HG03575 (cell line): Measurements from ENCODE around the gene HAUS7.
A peak's percentile ranks its signal among the peaks of the same experiment; 100 is the strongest.

Experiments used
- ATAC-seq: cut with Tn5 transposase; IDR thresholded peaks from one replicate; pipeline ENCODE4 v1.9.1; 2021; ENCODE audit not compliant: unreplicated experiment, insufficient number of reproducible peaks, low FRiP score; ENCODE audit errors: extremely low read depth

The HAUS7 gene

DNA sequence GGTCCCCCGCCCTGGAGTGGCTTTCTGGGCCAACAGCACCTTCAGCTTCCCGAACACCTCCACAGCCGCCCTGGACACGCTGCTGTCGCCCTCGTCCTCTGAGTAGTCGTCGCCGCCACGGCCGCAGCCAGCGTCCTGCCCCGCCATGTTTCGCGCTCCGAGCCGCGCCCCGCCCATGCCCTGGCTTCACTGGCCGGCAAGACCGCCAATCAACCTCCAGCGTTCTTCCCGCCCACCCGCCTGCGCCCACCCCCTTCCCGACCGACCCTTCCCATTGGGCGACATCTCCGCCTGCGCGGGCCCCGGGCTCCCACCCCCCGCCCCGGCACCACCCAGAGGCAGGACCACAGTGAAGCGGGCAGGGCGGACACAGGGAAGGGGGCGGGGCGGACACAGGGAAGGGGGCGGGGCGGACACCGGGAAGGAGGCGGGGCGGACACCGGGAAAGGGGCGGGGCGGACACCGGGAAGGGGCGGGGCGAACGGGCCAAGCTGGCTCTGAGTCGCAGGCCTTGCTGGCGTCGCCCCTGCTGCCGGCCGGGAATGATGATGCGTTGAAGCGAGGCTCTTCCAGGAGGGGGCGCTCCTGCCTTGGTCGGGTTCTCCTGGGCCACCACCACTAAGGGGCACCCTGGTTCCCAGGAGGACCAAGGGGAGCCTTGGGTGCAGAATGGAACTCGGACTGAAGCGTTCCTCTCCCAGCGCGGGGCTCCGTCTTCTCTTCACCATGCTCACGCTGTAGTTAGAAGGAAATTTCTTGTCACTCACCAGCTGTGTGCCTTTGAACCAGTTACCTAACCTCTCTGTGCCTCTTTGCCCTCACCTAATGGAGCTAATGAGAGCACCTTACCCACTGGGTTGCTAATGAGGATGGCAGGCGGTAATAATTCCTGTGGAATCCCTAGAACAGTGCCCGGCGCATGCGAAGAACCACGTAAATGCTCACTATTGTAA is at the start of gene HAUS7:
Gene HAUS7 (minus strand): TSS at position 166 of the 953 bp plus-strand sequence. CDS start 19 bp downstream, at position 147.
- peak; percentile 58 for ATAC-seq

DNA sequence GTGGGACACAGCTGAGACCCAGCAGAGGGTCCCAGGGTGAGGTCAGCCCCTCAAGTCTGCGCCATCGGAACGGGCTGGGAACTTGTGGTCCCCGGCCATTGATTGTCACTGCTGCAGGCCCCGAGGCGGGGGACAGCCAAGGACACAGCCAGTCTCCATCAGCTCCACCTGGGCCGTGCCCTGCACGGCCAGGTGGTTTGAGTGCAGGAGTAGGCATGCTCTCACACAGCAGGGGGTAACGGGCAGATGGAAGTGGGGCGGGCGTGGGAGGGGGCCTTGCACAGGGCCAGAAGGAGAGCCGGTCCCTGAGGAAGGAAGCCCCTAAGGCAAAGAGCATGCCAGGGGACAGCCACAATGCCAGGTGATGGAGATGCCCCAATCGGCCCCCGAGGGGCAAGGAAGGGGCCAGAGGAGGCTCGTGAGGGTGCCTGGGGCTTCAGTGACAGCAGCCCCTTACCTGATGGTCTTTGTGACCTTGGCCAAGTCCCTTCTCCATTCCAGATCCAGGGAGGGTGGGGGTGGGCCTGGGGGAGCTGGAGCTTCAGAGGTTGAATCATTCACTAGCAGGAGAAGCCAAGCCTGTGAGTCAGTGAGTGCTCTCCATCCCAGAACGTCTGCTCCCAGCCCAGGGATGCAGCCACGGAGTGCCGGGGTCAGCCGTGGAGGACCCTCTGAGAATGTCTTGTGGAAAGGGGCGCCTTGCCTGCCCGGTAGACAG is 49.4 kb upstream of the HAUS7 start:
- ATAC-seq: no peak

DNA sequence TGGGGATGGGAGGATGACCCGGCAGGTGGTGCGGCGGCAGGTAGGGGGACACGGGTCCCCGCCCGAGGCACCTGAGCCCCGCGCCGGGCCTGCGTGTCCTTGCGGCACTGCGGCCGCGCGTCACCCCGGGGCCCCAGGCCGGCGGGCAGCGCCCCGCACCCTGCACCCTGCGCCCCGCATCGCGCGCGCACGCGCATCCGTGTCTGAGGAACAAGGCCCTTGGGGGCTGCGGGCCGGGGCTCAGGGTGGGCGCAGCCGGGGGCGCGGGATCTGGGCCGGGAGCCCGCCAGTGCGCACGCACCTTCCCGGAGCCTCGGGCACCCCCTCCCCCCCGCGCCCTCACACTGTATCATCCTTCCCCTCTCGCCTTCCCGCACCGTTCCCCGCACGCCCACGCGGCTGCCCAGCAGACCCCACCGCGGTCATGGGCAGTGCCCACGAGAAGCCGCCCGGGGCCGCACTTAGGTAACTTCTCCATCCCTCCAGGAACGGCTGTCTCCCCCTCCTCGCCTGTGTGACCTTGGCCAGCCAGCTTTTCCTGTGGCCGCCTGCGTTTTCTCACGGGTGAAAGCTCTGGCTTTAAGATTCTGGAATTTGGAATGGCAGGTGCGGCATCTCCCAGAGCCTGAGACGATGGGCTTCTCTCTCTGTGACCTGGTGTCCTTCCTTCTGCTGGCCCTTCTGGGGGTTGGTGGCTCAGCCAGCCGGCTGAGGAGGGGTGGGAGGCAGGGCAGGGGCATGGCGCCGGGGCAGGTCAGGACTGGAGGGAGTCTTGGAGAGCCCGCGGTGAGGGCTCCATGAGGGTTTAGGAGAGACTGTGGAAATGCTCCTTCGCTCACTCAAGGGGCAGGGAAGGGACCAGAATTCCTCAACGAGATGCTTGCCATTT is 47.8 kb upstream of the HAUS7 start:
- ATAC-seq: no peak

DNA sequence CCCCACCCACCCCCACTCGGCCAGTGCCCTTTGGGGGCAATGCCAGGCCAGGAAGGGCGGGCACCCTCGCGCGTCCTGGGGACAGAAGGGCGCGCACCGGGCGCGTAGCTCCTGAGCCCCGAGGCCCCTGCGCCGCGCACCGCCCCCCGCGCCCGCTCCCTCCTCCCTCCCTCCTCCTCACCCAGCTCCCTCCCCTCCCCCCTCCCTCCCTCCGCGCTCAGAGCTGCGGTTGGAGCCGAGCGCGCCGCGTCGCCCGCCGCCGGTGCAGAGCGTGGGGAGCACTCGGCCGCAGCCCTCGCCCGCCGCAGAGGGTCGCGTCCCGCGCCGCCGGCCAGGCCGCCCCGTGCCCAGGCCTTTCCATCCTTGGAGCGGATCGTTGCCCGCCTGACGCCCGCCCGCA is 47.0 kb upstream of the HAUS7 start, which contains the start of gene ATP2B3:
Gene ATP2B3 (plus strand): TSS at position 220 of the 400 bp plus-strand sequence. CDS start 18,606 bp downstream, outside the sequence.
- no peak for ATAC-seq

DNA sequence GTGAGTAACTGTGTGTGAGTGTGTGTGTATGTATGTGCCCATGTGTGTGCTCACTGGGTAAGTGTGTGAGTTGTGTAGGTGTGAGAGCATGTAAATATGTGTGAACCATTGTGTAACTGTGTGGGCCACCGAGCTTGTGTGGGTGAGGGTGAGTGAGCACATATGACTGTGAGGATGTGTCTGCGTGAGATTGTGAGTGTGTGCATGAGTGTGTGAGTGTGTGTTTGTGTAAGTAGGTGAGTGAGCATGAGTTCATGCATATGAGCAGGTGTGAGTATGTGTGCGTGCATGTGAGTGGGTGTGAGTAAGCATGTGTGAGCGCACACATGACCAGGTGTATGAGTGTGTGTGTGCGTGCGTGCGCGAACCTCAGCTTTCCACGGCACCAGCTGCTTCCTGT is 45.7 kb upstream of the HAUS7 start:
- no peak for ATAC-seq

DNA sequence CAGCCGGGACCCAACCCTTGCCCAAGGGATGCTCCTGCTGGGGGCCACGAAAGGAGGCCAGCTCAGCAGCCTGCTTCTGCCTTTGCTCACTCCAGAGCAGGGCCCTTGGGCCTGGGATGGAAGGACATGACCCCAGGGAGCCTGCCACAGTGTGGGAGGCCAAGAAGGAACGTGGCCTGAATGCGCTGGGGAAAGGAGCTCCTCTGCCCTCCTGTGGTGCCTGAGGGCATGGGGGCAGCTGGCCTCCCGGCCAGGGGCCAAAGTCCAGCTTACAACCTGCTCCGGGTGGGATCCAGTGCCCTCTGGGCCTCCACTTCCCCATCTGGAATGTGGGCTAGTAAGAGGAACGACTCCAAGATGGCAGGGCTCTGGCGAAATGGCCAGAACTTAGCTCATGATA is 45.1 kb upstream of the HAUS7 start:
- no peak for ATAC-seq

DNA sequence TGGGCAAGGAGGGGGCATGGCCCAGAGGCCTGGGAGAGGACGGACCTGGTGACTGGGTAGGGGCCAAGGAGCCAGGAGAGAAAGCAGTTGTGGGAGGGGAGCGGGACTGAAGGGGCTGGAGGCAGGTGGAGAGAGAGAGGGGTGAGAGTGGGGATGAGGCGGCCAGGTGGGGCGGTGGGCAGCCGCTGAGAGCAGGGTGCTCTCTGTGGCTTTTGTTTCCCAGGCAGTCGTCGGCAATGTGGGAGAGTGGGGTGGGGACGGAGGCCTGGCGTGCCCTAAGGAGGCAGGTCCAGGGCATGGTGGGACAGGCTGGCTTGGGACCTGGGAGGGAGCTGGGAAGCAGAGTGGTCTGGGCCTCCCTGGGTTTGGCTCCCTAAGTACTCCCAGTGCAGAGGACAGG is 43.9 kb upstream of the HAUS7 start:
- ATAC-seq: no peak

DNA sequence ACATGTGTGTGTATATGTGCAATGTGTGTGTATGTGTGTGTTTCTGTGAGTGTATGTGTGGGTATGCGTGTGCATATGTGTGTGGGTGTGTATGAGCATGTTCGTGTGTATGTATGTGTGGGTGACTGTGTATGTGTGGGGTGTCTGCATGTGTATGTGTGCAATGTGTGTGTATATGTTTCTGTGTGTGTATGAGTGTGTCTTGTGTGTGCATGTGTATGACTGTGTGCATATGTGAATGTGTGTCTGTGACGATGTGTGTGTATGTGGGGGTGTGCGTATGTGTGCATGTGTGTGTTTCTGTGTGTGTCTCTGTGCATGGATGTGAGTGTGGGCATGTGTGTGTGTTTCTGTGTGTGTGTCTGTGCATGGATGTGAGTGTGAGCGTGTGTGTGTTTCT is 42.9 kb upstream of the HAUS7 start:
- ATAC-seq: no peak

DNA sequence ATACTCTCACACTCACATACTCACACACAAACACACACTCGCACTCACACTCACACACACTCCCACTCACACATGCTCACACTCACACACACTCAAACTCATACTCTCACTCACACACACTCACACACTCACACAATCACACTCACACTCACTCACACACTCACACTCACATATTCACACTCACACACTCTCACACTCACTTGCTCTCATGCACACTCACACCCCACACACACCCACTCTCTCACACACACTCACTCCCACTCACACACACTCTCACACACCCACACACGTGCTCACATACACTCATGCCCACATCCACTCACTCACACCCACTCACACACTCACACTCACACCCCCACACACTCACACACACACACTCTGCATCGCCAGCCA is 42.1 kb upstream of the HAUS7 start:
- no peak for ATAC-seq

DNA sequence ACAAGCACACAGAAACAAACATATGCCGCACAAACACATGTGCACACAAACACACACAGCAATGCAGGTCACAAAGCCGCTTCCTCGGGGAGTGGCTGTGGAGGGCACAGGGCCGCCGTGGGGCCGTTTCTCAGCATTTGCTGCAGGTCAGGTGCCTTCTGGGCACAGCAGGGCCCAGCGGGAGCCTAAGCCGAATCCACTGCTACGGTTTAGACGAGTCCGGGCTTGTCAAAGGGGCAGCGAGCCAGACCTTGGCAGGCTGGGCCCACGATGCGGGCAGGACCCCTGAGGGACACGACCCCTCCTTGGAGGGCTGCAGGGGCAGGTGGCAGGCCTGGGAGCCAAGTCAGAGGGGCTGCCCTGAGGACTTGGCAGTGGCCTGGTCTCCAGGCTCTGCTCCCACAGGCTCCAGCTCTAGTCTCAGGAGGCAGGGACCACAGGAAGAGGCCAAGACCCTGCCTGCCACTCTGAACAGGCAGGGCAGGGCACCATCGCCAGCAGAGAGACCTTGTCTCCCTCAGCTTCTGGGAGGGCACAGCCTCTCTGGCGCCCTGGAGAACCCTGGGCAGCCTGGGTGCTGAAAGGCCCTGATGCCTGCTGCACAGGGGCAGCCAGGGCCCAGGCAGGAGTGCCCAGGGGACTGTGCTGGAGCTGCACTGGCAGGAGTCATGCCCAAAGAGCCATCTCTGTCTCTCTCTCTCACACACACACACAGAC is 41.6 kb upstream of the HAUS7 start:
- ATAC-seq: no peak

DNA sequence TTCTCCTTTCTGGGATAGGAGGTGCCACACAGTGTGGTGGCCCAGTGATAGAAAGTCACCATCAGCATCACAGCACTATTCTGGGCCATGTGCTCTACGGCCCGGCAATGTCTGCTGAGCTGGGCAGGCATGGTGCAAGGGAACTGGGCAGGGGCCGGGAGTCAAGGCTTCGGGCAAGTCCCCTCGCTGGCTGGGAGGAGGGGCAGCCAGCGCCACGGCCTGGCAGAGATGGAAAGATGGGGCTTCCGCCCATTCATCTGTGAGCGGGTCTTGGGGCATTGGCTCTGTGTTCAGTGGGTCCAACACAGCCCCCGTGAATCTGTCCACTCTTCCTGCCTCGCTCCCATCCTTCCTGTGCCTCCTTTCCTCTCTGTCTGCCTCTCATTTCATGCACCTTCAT is 40.0 kb upstream of the HAUS7 start:
- ATAC-seq: no peak

DNA sequence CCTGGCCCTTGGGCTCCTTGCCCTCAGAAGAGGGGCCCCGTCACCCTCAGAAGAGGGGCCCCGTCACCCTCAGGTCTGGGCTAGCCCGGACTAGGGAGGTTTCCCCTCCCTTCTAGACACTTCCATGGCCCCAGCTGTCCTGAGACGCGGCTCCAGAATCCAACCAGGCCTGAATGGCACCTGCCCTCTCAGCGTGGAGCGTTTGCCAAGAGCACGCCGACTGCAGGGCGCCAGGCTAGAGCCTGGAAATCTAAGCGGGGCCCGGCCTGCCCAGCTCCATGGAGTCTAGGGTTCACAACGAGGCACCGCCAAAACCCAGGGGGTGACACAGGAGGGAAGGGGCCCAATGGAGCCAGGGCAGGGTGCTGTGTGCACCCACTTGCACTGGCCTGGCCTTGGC is 39.2 kb upstream of the HAUS7 start:
- no peak for ATAC-seq

DNA sequence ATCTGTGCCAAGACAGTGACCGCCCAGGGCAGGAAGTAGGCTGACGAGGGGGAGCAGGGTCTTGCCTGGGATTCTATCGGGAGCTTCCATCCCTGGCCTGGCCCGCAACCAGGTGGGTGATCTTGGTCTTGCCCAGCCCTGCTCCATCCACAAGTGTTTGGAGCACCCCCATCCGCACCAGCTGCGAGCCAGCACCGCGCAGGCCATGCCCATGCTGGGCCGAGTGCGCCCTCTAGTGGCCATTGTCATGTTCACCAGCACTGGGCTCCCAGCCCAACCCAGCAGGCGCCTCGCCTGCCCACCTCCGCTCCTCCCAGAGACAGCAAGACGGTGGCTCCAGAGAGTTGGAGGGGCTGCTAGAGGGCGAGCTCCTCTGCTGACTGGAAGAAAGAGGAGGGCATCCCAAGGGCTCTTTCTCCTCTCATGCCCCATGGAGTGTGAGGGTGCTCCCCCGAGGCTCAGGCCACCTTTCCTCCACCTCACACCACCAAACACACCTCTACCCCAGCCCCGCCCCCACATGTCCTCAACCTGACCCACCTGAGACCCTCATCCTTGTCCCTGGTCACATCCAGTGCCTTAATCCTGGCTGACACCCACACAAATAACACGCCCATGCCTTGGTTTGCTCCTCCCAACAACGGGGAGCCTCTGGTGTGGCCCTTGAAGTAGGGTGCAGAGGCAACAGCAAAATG is 37.3 kb upstream of the HAUS7 start:
- no peak for ATAC-seq

DNA sequence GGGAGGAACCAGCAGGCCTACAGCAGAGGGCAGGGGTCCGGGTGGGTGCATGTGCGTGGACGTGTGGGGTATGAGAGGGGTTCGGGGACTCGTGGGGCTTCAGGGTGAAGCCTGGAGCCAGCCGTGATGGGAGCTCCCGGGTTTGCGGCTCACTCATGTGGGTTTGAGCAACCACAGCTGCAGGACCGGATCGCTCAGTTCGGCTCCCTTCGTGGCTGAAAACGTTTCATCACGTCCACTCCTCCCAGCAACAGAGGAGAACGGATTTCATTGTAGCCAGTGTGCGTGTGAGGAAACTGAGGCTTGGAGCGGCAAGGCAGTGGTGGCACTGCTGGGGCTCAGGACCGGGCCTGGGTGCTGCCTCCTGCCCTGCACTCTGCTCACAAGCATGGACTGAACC is 35.0 kb upstream of the HAUS7 start:
- no peak for ATAC-seq

DNA sequence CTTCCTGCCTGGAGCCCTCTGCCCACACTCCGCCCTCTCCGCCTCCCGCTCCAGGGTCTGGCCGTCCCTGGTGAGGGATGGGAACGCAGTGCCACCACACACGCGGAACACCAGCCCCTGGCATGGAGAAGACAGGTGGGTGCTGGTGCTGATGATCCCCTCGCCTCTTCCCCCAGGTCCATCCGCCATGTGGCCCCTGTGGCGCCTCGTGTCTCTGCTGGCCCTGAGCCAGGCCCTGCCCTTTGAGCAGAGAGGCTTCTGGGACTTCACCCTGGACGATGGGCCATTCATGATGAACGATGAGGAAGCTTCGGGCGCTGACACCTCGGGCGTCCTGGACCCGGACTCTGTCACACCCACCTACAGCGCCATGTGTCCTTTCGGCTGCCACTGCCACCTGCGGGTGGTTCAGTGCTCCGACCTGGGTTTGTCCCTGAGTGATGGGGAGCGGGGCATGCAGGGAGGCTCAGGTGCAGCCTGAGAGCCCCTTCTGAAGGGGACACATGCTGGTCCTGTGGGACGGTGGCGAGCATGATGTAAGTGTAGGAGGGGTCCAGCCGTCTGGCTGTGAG is 34.2 kb upstream of the HAUS7 start:
- ATAC-seq: no peak

DNA sequence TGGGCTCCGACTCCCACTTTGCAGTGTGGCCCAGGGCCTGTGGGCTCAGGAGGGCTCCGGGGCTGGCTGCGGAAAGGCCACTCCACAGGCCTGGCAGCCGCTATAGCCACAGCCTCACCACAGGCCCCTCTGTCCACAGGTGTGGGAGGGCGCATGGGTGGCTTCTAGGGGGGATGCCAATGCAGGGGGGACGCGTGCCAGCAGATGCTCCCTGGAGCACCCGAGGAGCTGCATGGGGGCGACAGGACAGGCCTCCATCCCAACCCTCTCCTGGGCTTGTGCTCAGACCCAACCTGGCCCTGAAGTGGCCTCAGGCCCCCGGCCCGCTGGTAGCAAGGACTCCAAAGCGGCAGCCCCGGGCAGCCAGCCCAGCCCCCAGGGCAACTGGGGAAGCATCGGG is 32.4 kb upstream of the HAUS7 start:
- no peak for ATAC-seq

DNA sequence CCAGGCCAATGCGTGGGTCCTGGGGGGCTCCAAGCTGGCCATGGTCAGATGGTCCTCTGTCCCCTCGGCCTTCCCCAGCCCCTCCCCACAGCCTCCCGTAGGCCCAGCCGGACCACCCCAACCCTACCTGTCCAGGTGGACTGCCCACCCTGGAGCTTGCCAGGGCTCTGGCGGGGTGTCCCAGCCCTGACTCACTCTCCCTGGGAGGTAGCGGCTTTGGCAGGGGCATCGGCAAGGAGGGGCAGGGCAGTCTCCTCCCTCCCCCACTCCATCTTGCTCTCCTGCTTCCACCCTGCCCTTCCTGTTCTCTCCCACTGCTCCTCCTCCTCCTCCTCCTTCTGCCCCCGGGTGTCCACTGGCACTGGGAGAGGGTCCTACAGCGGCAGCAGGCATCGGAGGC is 31.8 kb upstream of the HAUS7 start:
- ATAC-seq: no peak

DNA sequence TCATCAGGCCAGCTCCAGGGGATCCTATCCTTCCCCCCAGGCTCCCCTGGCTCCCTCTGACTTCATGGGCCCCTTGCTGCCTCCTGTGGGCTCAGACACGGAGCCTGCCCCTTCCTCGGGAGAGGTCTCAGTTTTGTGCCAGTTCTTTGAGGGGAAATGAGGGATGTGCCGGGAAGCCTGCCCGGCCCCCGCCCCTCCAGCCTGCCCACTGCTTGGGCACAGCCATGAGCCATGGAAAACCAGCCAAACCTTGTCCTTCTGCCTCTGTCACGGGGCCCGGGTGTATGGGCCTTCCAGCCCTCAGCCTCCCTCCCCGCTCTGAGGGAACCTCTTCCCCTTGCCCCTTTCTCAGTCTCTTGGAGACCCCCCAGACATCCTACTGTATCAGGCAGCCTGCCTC is 31.2 kb upstream of the HAUS7 start:
- ATAC-seq: no peak
